GM21526 (cell line): ENCODE measurements around the gene MARCHF9.
"Not testable (repeated sequence)": the region's sequence is repeated elsewhere in the genome, so short reads cannot be mapped to it uniquely, and the experiment has no call there.

Experiments used
- ATAC-seq: cut with Tn5 transposase; IDR thresholded peaks from one replicate; pipeline ENCODE4 v1.9.1; 2021; ENCODE audit warnings: moderate library complexity; ENCODE audit not compliant: unreplicated experiment, low FRiP score

MARCHF9 gene

DNA sequence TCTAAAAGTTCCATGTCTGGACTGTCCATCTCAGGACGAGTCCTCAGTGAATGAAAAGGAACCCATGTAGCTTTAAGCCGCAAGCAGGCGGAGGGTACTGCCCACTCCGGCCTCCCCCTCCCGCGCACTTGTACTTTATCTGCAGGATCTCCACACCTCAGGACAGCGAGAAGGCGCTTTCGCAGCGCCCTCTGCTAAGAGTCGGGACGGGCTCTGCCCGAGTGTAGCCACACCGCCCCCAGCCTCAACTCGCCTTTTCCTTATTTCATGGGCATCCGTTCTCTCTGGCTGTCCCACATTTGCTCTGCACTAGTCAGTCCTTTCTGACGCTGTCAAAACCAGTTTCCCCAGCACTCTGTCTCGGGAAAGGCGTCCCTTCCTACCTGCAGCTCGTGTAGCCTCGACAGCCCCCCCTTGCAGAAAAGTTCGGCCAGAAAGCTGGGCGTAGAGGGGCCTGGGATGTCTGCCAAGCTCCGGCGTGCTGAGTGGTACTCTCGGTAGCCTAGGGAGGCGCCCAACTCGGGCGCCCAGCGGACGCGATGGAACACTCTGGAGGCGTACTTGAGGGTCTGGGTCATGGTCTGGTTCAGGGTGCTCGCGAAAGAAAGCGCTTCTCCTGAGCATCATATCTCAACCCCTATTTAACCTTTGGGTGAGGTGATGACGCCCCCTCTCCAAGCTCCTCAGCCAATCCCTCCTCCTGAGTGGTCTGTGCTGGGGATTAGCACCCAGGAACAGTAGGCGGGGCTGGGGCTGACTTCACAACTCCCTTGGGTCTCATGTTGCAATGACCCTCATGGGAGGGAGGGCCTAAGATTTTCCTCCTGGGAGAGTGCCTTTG, 11.8 kb downstream of the MARCHF9 start, which contains the start of gene CYP27B1:
CYP27B1 (minus strand) TSS at position 615 of the 841 bp plus-strand sequence; CDS start at position 578, 37 bp downstream.
- ATAC-seq: no peak

DNA sequence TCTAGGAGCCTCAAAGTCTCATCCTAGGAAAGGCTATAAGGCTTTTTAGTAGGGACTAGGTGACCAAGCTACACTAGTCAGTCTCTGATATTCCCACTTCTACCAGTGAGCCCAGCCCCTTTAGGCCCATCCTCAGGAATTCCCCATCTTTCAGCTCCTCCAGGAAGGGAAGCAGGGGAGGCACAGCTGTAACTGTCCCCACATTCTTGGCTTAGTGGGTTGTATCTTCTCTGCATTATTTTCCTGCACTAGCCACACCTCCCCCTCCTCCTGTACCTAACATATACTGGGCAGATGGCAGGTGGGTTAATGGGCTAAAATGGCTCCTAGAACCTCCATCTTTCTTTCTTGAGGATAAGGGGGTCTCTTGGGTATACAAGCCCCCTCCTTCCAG, 12.4 kb downstream of the MARCHF9 start:
- no peak for ATAC-seq

DNA sequence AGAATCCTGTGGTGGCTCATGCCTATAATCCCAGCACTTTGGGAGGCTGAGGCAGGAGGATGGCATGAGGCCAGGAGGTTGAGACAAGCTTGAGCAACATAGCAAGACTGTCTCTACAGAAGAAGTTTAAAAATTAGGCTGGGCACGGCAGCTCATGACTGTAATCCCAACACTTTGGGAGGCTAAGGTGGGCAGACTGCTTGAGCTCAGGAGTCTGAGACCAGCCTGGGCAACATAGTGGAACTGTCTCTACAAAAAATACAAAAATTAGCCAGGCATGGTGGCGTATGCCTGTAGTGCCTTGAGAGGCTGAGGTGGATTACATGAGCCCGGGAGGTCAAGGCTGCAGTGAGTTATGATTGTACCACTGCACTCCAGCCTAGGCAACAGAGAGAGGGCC, 13.0 kb downstream of the MARCHF9 start:
- no peak for ATAC-seq

DNA sequence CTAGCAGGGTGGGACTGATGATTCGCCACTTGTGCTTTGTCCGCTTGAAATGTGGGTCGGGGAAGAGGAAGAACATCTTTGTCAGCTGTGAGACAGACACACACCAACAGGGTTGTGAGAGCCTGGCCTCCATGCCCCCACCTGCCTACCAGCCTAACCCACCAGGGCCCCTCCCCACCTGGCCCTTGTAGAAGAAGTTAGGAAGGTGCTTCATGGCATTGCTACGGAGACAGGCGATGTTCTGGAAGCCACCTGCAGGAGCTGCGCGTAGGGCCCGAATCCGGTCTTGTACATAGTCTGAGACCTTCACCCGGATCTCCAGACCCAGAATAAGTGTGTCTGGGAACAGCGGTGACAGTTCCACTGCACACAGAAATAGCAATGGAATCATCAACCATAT, 14.7 kb downstream of the MARCHF9 start:
- no peak for ATAC-seq

DNA sequence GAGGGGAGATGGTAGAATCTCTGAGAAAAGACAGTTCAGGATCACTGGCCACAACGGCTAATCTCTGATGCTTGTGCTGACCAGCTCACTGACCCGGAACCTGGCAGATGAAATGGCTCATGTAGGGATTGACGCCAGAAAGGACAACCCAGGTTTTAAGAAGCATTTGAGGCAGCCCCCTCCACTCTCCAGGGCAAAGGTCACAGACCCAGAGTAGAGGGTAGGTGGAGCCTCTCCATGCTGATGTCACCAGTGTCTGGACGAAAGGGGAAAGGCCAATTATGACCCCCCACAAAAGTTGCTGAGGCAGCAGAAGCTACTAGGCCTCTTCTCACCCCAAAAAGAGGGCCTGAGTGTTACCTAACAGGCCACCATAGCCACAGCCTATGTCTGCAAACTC, 15.8 kb downstream of the MARCHF9 start:
- ATAC-seq: no peak

DNA sequence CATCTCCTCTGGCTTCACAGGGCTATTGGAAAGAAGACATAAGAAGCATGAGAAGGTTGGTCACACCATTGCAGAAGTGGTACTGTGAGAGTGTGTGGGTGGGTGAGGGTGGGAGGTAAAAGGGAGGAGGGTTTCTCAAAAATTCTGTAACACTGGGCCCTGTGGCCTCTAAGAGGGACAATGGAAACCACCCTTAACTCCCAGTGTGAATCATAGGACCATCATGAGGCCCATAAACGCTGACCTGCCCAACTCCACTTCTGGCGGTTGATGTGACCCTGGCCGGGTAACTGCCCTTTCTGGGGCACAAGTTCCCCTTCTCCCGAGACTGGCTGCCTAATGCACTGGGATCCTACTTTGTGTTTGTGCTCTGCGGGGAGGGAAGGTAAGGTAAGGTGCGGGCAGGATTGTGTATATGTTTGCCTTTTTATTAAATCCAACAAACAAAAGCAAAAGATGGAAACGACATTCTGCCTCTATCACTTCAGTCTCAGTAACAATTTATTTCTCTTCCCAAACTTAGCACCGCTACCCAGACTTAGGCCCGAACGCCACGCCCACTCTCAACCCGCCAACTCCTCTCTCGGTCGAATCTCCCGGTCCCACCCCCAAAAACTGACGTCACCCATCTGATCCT, 16.5 kb downstream of the MARCHF9 start:
- peak; percentile 73 for ATAC-seq

DNA sequence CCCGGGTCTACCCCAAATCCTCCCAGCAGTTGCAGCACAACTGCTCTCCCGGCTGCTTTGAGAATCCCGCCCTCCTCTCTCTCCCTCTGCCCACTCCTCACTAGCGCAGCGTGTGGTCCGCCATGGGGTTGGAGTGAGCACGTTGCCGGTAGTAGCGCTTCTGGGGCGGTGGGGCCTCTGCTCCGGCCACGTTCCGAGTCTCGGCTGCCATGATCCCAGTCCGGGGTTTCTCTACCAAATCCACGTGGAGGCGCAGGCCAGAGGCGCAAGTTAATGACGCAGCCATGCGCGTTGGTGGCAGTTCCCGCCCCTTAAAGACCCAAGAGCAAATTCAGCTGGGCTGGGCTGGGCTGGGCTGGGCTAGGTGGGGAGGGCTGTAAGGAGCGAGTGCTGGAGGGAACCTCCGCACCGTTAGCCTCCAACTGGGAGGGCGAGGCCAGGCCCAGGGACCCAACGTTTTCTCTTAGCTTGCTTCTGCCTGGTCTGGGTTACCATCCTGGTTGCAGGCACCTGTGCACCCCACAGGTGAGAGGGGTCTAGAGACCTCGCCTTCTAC, 17.0 kb downstream of the MARCHF9 start, which contains the start of gene METTL1:
METTL1 (minus strand) TSS at position 233 of the 556 bp plus-strand sequence; CDS start at position 211, 22 bp downstream.
- ATAC-seq: peak; percentile 75

DNA sequence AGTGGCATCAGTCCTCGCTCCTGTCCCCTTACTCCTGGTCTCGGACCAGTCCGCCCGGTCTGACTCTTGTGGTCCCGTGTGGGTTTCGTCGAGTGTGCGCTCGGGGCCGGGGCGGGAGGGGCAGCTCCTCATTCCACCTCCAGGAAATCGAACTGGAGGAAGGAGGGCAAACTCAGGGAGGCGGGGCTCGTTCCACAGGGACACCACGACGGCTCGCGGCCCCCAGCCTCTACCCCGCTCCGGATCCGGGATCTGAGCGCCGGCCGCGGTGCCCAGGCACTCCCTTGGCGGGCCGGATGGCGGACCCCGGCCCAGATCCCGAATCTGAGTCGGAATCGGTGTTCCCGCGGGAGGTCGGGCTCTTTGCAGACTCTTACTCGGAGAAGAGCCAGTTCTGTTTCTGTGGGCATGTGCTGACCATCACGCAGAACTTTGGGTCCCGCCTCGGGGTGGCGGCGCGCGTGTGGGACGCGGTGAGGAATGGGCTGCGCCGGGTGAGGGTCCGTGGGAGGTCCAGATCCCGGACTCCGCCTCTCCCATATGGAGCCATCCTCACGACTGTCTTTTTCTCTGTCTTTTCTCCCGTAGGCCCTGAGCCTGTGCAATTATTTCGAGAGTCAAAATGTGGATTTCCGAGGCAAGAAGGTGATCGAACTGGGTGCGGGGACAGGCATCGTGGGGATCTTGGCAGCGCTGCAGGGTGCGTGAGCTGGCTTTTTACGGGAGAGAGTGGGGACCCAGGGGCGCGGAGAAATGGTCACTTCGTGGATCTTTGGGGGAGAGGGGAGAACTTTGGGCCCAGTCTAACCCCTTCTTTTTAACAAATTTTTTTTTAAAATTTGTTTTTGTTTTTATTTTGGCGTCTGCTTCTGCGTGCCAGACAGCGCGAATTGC, 17.8 kb downstream of the MARCHF9 start, which contains the start of gene EEF1AKMT3:
EEF1AKMT3 (plus strand) TSS at position 186 of the 894 bp plus-strand sequence; CDS start at position 297, 111 bp downstream.
- no peak for ATAC-seq

DNA sequence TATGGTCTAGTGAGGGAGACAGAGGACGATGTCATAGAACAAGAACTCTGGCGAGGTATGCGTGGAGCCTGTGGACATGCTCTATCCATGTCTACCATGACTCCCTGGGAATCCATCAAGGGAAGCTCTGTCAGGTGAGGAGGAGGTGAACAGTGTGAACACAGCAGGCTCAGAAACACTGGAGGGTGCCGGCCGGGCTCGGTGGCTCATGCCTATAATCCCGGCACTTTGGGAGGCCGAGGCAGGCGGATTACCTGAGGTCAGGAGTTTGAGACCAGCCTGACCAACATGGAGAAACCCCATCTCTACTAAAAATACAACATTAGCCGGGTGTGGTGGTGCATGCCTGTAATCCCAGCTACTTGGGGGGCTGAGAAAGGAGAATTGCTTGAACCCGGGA, 19.7 kb downstream of the MARCHF9 start:
- ATAC-seq: not testable (repeated sequence)

DNA sequence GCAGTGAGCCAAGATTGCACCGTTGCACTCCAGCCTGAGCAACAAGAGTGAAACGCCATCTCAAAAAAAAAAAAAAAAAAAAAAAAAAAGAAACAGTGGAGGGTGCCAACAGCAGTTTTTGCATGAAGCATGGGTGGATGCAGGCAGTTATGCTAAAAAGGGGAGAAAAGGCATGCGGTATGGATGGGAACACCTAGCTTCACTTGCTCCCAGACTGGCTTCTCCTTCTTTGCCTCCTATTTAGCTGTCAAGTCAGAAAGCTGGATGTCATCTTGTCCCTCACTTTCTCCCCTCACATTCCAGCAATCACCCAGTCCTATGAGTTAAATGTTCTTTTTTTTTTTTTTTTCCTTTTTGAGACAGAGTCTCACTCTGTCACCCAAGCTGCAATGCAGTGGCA, 20.1 kb downstream of the MARCHF9 start:
- ATAC-seq: no peak

DNA sequence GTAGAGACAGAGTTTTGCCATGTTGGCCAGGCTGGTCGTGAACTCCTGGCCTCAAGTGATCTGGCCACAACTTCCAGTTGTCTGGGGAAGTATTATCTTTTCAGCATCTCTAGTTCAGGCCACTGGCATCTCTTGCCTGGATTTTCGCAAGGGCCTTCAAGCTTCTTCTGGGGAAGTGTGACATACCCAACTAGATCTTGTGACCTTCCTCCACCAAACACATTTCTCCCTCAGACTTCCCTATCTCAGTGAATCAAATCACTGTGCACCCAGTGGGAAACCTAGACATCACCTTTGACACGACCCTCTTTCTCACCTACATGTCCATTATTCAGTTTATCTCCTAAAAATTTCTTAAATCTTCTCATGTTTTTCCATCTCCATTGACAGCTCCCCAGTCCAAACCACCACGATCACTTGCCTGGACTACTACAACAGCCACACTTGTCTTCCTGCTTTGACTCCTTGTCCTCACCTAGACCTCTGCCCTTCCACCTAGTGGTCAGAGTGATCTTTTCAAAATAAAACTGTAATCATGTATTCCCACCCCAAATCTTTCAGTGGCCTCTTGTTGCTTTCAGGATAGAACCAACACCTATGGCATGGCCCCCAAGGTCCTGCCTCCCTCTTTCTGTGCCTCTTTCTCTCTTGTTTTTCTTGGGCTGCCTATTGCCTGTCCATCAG, 20.8 kb downstream of the MARCHF9 start:
- ATAC-seq: no peak

DNA sequence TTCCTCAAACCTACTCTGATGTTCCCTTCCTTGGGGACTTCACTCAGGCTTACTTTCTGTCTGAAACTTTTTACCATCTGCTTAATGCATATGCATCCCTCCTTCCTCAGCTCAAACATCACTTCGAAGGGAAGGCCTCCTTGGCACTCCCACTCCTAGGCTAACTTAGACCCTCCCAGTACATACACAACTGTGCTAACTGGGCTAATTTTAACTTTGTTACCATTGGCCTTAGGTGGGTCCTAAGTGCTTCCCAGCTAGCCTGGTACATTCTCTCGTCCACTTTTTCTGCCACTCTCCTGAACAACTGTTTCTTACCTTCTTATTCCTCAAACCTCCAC, 21.3 kb downstream of the MARCHF9 start:
- no peak for ATAC-seq

DNA sequence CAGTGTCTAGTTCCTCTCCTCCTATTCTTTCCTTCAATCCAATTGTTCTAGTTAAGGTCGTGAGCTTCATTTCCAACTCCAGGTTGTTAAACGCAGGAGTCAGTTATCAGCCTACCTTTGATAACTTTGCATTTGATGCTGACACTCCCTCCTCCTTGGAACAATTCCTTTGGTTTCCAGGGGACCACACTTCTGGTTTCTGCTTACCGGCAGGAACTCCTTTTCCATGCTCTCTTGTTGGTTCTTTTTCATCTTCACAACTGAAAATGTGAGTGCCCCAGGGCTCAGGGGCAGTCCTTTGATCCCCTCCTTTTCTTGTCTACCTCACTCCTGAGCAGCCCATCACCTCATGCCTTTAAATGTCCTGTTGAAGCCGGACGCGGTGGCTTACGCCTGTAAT, 22.5 kb downstream of the MARCHF9 start:
- no peak for ATAC-seq

DNA sequence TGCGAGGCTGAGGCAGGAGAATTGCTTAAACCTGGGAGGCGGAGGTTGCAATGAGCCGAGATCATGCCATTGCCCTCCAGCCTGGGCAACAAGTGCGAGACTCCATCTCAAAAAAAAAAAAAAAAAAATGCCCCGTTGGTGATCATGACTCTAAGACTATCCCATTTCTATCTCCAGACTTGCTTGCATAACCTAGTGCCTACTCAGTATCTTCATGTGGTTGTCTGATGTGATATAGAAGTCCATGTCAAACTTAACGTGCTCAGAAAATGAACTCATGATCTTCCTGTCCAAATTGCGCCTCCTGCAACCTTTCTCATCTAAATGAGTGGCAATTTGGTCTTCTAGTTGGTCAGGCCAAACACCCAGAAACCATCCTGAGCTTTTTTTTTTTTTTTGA, 23.0 kb downstream of the MARCHF9 start:
- no peak for ATAC-seq

DNA sequence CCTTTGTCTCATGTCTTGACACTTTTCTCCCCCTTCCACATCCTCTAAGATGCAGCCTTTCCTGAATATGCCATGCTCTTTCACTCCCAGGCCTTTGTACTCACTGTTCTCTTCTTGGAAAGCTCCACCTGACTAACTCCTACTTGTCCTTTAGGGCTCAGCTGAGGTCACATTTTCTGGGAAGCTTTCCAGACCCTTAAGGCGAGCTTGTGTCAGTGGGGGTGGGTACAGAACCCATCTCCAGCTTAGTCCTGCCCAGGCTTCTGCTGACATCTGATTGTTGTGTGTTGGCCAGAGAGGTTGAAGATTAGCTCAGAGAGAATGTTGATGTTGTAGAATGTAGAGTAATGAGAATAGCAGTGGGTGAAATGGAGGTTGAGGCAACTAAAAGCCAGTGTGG, 24.8 kb downstream of the MARCHF9 start:
- ATAC-seq: no peak

DNA sequence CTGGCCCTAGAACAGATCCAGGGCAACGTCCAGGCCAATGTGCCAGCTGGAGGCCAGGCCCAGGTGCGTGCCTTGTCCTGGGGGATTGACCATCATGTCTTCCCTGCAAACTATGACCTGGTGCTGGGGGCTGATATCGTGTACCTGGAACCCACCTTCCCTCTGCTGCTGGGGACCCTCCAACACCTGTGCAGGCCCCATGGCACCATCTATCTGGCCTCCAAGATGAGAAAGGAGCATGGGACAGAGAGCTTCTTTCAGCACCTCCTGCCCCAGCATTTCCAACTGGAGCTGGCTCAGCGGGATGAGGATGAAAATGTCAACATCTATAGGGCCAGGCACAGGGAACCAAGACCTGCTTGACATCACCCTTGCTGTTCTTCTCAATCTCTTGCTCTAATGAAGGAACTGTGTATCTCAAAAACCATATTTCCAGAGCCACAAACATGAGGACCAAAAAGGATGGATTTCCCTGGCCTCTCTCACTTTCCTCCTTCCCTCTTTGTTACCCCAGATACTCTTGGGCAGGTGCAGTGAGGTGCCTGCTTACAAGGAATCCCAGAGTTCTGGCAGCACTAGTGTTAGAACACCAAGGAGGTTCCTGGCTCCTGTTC, 25.5 kb downstream of the MARCHF9 start:
- ATAC-seq: no peak

DNA sequence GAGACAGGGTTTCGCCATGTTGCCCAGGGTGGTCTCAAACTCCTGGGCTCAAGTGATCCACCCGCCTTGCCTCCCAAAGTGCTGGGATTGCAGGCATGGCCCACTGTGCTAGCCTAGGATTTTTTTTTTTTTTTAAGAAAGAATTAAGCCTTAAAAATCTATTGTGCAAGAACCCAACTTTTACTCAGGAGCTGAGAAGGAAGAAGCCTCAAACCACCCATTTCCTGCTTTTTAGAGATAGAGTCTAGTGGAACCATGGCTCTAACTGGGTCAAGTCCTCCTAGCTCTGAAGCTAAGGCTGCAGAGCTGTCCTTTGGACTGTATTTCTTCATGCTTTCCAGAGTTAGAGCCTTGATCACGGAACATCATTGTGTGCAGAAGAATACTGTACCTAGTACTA, 26.3 kb downstream of the MARCHF9 start:
- no peak for ATAC-seq

DNA sequence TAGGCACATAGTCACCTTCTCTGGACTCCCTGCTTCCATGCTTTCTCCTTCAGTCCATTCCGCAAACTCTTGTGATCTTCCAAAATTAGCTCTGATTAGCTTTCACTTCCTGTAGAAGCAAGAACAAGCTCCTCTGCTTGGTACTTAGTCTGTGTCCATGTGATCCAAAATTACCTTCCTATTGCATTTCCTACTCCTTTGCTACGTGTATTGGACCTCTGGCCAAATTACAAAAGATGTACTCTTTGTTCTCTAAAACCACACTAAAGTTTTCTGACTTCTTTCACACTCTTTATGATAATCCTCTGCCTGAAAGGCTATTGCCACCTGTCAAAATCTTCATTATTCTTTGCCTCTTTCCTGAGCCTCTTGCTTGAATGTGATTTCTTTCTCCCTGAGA, 26.9 kb downstream of the MARCHF9 start:
- no peak for ATAC-seq

DNA sequence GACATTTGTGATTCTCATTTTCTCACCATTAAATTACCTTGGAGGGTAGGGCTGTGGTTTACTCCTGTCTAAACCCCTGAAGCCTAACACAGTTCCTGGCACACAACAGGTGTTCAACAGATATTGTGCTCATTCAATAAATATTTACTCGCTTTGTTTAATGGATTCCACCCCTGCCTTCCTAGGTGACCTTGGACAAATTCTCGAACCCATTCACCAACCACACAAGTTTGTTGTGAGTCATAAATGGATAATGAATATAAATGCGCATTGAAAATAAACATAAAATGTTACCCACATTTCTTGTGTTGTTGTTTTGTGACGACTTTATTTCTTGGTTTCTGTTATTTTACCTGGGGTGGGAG, 27.3 kb downstream of the MARCHF9 start:
- ATAC-seq: no peak
